ENCODE data around the gene OSR1.
"Not testable (repeated sequence)": the region's sequence is repeated elsewhere in the genome, so short reads cannot be mapped to it uniquely, and the experiment has no call there.

The OSR1 gene

GRCh38 chr2:19319698-19320097 is 38.7 kb downstream of the OSR1 start:
- H3K9ac ChIP-seq = no peak overlapping the region
- no peak overlapping the region for H3K4me3 ChIP-seq (IDR thresholded peaks at IDR 0.05; ENCODE audit: insufficient read depth, low read depth, low read length)
- no peaks in the 10 kb centered on the region for H3K4me1 ChIP-seq (ENCODE audit: low read depth, poor library complexity, severe bottlenecking)
- H3K27me3 ChIP-seq (ENCODE audit: insufficient read depth, low read depth) = no peaks in the 10 kb centered on the region
- no peak overlapping the region for H3K4me2 ChIP-seq
- no peaks in the 10 kb centered on the region for H3K79me2 ChIP-seq (ENCODE audit: insufficient read depth, low read depth)
- no peaks in the 10 kb centered on the region for H3K36me3 ChIP-seq (ENCODE audit: insufficient read depth)
- no peaks in the 10 kb centered on the region for H4K20me1 ChIP-seq (ENCODE audit: insufficient read depth)
- no peak overlapping the region for H2AFZ ChIP-seq (ENCODE audit: low read depth)
- H3K27ac ChIP-seq = no peak overlapping the region
- no peak for TF ChIP-seq CTCF (conservative IDR thresholded peaks at IDR 0.05; ENCODE audit: low read depth, low read length)

- TF ChIP-seq CTCF (conservative IDR thresholded peaks at IDR 0.05; ENCODE audit: low read depth, low read length) = no peak
- H4K20me1 ChIP-seq (ENCODE audit: insufficient read depth) = no peaks in the 10 kb centered on the region
- H3K4me2 ChIP-seq = no peak overlapping the region
- no peak overlapping the region for H3K4me3 ChIP-seq (IDR thresholded peaks at IDR 0.05; ENCODE audit: insufficient read depth, low read depth, low read length)
- no peak overlapping the region for H3K9ac ChIP-seq
- no peak overlapping the region for H2AFZ ChIP-seq (ENCODE audit: low read depth)
- H3K36me3 ChIP-seq (ENCODE audit: insufficient read depth) = no peaks in the 10 kb centered on the region
- no peaks in the 10 kb centered on the region for H3K4me1 ChIP-seq (ENCODE audit: low read depth, poor library complexity, severe bottlenecking)
- no peaks in the 10 kb centered on the region for H3K27me3 ChIP-seq (ENCODE audit: insufficient read depth, low read depth)
- H3K79me2 ChIP-seq (ENCODE audit: insufficient read depth, low read depth) = no peaks in the 10 kb centered on the region
- H3K27ac ChIP-seq = no peak overlapping the region
Measured at GRCh38 chr2:19319064-19319463, 39.4 kb downstream of the OSR1 start.

- H3K36me3 ChIP-seq (ENCODE audit: insufficient read depth) = no peaks in the 10 kb centered on the region
- H3K9ac ChIP-seq = no peak overlapping the region
- no peaks in the 10 kb centered on the region for H3K4me1 ChIP-seq (ENCODE audit: low read depth, poor library complexity, severe bottlenecking)
- H3K4me2 ChIP-seq = no peak overlapping the region
- no peaks in the 10 kb centered on the region for H3K79me2 ChIP-seq (ENCODE audit: insufficient read depth, low read depth)
- TF ChIP-seq CTCF (conservative IDR thresholded peaks at IDR 0.05; ENCODE audit: low read depth, low read length) = no peak
- H3K27ac ChIP-seq = no peak overlapping the region
- H3K4me3 ChIP-seq (IDR thresholded peaks at IDR 0.05; ENCODE audit: insufficient read depth, low read depth, low read length) = no peak overlapping the region
- H4K20me1 ChIP-seq (ENCODE audit: insufficient read depth) = no peaks in the 10 kb centered on the region
- no peaks in the 10 kb centered on the region for H3K27me3 ChIP-seq (ENCODE audit: insufficient read depth, low read depth)
- no peak overlapping the region for H2AFZ ChIP-seq (ENCODE audit: low read depth)
Measured at GRCh38 chr2:19313553-19313952, 44.9 kb downstream of the OSR1 start.

GRCh38 chr2:19312949-19313348 is 45.5 kb downstream of the OSR1 start:
- Histone ChIP-seq H3K36me3 (ENCODE audit: insufficient read depth) (no peaks in the 10 kb centered on the region), H3K9ac (no peak overlapping the region), H3K27me3 (ENCODE audit: insufficient read depth, low read depth) (no peaks in the 10 kb centered on the region), H3K79me2 (ENCODE audit: insufficient read depth, low read depth) (no peaks in the 10 kb centered on the region), H3K4me2 (no peak overlapping the region), H3K27ac (no peak overlapping the region), H2AFZ (ENCODE audit: low read depth) (no peak overlapping the region), H3K4me3 (IDR thresholded peaks at IDR 0.05; ENCODE audit: insufficient read depth, low read depth, low read length) (no peak overlapping the region), H3K4me1 (ENCODE audit: low read depth, poor library complexity, severe bottlenecking) (no peaks in the 10 kb centered on the region), H4K20me1 (ENCODE audit: insufficient read depth) (no peaks in the 10 kb centered on the region)
- TF ChIP-seq CTCF (conservative IDR thresholded peaks at IDR 0.05; ENCODE audit: low read depth, low read length) = peak; percentile 32; the same call in 1 of the 2 replicates

- not testable (repeated sequence) for H3K27ac ChIP-seq; H4K20me1 ChIP-seq (ENCODE audit: insufficient read depth); H3K4me1 ChIP-seq (ENCODE audit: low read depth, poor library complexity, severe bottlenecking); H3K36me3 ChIP-seq (ENCODE audit: insufficient read depth); H3K27me3 ChIP-seq (ENCODE audit: insufficient read depth, low read depth); H3K4me2 ChIP-seq; H2AFZ ChIP-seq (ENCODE audit: low read depth); H3K79me2 ChIP-seq (ENCODE audit: insufficient read depth, low read depth); H3K9ac ChIP-seq; H3K4me3 ChIP-seq (IDR thresholded peaks at IDR 0.05; ENCODE audit: insufficient read depth, low read depth, low read length)
Measured at GRCh38 chr2:19306065-19306464, 52.4 kb downstream of the OSR1 start.

- not testable (repeated sequence) for H3K27ac ChIP-seq; H3K4me2 ChIP-seq; H4K20me1 ChIP-seq (ENCODE audit: insufficient read depth); H3K27me3 ChIP-seq (ENCODE audit: insufficient read depth, low read depth); H3K9ac ChIP-seq; H3K4me1 ChIP-seq (ENCODE audit: low read depth, poor library complexity, severe bottlenecking); H3K79me2 ChIP-seq (ENCODE audit: insufficient read depth, low read depth); H3K36me3 ChIP-seq (ENCODE audit: insufficient read depth); H3K4me3 ChIP-seq (IDR thresholded peaks at IDR 0.05; ENCODE audit: insufficient read depth, low read depth, low read length); H2AFZ ChIP-seq (ENCODE audit: low read depth)
Measured at GRCh38 chr2:19305400-19306055, 52.9 kb downstream of the OSR1 start.

Data from KMS-11 (cell line).